Measurements from ENCODE around the gene HECW1.
"Not testable (repeated sequence)": the region's sequence is repeated elsewhere in the genome, so short reads cannot be mapped to it uniquely, and the experiment has no call there.

Gene HECW1

DNA sequence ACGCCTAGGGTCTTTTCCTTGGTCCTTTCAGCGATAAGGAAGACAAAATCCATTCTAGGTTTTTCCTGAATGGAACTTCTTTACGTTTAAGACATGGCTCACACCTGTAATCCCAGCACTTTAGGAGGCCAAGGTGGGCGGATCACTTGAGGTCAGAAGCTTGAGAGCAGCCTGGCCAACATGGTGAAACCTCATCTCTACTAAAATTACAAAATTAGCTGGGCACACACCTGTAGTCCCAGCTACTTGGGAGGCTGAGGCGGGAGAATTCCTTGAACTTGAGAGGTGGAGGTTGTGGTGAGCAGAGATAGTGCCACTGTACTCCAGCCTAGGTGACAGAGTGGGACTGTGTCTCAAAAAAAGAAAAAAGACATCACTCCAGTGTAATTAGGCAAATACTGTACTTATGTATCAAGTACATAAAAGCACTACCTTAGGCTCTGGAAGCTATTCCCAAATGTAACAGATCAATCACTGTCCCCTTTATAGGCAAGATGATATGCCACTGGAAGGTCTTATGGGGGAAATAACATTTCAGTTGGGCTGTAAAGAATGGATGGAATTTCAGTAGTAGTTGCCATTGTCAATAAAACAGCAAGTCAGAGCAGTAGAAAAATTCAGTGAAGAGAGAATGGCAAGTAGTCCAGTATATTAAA lies 476.2 kb downstream of the HECW1 start:
- no peak for DNase-seq

DNA sequence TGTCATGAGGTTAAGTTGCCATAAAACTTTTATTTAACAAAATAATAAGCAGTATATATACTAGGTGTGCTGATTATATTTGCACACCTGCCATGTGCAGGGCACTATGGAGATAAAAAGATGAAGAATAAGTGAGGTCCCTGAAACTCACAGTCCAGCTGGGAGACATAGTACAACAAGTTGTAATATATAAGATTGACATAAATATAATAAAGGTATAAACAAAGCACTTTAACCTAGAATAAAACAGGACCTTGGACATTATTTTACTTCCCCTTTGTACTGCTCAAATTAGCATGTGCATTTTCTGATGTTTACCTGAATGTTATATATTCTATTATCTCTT lies 476.7 kb downstream of the HECW1 start:
- no peak for DNase-seq

DNA sequence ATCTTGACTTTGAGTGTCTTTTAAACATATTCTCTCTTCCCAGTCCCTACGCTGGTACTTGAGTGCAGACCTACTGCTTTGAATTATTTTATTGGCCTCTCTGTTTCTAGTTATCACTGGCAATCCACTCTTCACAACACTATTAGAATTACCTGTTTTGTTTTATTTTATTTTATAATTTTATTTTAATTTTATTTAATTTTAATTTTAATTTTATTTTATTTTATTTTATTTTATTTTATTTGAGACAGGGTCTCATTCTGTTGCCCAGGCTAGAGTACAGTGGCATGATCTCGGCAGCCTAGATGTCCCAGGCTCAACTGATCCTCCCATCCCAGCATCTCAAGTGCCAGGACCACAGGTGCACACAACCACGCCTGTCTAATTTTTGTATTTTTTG lies 477.3 kb downstream of the HECW1 start:
- no peak for DNase-seq

DNA sequence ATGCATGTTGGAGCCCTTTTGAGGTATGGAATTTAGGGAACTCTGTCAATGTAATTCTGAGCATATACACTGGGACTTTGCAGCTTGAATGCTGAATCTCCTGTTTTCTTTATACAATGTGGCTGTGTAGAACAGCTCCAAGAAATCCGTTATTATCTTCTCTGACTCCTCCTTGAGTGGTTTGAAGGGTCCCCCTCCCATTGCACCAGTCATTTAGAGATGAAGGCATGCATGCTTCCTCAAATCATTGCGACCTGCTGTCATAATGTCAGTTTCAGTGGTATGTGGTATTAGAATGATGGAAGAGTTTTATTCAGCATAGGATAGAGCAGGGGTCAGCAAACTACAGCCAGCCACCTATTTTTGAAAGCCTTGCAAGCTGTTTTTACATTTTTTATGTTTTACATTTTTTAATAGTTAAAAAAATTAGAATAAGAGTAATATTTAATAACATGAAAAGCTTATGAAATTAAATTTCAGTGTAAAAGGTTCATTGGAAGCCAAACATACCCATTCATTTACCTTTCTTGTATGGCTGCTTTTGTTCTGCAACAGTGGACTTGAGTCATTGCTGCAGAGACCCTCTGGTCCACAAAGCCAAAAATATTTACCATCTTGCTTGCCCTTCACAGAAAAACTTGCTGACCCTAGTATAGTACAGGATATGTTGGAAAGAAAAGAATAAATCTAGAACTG lies 478.6 kb downstream of the HECW1 start:
- DNase-seq, result no peak

DNA sequence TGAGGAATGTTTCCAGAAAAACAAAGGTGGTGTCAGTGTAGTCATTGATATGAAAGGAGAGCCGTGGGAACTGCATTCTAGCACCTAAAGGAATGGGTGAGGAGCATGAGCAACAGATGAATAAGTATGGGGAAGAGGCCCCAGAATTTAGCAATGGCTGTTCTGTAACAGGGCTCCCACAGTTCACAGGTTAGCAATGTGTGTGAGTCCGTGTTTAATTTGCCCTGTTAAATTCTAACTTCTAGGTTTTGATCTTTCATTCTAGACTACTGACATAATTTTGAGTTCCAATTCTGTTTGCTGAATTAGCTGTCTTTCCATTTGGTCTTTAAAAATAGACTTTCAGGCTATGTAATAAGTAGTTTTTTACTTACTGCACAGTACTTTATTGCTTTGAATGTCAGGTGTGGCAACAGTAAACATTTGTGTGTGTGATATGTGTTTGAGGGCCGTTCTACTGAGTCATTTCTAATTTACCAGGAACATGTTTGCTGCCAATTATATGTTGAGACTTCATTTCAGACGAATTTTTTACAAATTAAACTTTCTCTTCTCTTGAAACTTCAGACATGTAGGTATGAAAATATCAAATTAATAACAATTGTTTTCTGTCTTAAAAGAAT lies 479.2 kb downstream of the HECW1 start:
- no peak for DNase-seq

DNA sequence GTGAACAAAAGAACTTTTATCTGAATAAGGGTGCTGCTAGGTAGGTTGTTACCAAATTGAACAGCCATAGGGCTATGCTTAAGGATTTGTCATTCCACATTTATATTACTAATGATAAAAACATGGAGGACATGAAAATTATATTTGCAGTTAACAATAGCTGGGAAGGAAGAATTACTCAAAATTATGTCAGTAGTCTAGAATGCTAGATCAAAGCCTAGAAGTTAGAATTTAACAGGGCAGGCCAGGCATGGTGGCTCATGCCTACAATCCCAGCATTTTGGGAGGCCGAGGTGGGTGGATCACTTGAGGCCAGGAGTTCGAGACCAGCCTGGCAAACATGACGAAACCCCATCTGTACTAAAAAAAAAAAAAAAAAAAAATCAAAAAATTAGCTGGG lies 479.9 kb downstream of the HECW1 start:
- DNase-seq, result no peak

DNA sequence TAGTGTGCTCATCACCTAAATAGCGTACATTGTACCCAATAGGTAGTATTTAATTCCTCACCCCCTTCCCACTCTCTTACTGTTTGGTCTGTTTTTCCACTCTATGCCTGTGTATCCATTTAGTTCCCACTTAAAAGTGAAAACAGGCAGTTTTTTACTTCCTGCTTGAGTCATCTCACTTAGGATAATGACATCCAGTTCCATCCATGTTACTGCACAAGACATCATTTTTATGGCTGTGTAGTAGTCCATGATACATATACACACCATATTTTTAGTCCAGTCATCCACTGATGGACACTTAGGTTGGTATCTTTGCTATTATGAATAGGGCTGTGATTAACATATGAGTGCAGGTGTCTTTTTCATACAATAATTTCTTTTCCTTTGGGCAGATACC lies 480.6 kb downstream of the HECW1 start:
- no peak for DNase-seq

DNA sequence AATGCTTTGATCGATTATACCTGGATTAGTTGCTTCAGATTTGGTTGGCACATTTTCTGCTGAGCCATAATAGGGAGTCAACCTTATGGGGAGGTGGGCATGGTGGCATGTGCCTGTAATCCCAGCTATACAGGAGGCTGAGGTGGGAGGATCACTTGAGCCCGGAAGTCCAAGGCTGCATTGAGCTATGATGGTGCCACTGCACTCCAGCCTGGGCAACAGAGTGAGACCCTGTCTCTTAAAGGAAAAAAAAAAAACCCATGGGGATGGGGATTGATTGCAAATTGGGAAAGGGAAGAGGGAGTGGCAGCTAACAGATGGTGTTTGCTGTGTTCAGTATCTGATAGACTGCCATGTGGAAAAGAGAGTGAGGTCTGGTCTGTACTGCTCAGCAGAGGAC lies 481.6 kb downstream of the HECW1 start:
- DNase-seq, result no peak

DNA sequence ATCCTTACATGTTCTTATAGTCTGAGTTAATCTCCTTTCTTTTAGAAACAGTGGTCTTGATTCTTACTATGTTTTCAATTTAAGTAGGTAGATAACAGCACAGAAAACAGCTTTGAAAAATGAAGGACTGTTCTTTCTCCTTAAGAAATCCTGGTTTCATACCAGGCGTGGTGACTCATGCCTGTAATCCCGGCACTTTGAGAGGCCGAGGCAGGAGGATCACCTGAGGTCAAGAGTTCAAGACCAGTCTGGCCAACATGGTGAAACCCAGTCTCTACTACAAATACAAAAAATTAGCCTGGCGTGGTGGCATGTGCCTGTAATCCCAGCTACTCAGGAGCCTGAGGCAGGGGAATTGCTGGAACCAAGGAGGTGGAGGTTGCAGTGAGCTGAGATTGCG lies 484.0 kb downstream of the HECW1 start:
- DNase-seq, result not testable (repeated sequence)

DNA sequence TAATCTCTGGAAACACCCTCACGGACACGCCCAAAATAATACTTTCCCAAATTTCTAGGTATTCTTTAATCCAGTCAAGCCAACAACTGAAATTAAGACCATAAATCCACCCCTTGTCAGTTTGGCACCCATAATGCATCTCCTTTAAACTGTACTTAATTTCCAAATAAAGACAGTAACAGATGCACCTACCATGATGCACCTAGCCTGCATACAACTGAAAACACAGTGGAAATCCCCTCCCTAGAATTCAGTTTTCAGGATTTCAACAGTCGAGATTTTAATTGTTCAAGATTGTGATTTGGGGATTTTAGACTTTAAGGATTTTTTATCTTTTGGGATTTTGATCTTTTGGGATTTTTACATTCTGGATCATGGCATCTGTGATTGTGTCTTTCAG lies 487.6 kb downstream of the HECW1 start:
- no peak for DNase-seq

DNA sequence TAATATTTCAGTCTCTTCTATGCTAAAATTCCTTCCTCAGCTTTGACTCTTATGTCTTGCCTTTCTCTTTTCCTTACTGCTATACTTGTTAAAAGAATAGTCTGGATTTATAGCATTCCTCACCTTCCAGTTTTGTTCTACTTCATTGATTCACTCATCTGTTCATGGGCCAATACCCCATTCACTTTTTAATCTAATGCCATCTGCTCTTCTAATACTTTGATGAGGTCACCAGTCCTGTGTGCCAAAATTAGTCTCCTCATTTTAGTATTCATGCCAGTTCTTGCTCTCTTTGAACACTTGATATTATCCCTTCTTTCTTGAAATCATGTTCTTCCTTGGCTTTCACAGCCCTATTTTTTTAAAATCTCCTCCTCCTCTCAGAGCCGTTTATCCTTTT lies 489.8 kb downstream of the HECW1 start:
- DNase-seq, result no peak

DNA sequence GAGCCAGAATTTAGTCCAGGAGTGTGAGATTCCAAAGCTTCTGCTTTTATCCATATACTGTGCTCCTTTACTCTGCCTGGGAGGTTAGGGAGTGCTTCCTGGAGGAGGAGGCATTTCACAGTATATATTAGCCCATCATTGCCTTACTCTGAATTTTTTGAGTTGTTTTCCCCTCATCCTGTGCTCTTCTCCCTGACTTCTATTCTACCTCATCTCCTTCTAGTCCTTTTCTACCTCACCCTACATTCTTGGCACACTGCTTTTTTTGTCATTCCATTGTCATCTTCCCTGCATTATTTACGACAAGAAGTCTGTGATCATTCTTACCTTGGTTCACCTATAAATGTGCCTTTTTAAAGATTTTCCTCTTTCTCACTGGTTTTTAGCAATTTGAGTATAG lies 491.8 kb downstream of the HECW1 start:
- no peak for DNase-seq

DNA sequence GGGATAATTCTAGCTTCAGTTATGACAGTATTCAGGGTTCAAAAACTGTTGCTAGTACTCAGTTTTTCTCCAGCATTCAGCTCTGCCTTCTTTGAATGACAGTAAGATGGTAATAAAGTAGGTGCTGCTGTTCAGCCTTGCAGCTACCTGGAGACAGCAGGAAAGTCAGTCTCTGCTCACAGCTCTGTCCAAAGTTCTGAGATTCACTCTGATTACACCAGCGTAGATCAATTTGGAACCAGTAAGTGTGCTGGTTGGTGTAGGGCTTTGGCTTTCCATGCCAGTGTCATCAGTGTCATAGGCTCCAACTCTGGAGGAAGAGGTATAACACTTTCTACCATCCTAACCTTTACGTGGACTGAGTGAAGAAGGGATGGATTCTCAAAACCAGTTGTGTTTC lies 496.6 kb downstream of the HECW1 start:
- no peak for DNase-seq

DNA sequence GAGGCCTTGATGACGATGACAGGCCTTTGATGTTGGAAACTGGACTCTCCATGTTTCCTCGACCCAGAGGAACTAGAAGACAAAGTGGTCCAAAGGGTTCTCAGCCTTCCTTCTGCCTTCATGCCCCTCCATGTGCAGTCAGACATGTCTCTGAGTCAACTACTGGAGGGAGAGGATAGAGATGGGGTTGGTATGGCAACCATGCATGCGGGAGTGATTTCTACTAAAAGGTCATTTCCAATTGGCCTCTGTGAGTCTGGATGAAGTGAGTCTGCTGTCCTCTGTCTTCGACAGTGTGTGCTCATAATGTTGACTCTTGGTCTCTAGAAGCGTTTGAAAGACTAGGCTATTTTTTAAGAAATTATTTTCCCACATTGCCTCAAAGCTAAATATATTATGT lies 499.7 kb downstream of the HECW1 start:
- DNase-seq, result no peak

DNA sequence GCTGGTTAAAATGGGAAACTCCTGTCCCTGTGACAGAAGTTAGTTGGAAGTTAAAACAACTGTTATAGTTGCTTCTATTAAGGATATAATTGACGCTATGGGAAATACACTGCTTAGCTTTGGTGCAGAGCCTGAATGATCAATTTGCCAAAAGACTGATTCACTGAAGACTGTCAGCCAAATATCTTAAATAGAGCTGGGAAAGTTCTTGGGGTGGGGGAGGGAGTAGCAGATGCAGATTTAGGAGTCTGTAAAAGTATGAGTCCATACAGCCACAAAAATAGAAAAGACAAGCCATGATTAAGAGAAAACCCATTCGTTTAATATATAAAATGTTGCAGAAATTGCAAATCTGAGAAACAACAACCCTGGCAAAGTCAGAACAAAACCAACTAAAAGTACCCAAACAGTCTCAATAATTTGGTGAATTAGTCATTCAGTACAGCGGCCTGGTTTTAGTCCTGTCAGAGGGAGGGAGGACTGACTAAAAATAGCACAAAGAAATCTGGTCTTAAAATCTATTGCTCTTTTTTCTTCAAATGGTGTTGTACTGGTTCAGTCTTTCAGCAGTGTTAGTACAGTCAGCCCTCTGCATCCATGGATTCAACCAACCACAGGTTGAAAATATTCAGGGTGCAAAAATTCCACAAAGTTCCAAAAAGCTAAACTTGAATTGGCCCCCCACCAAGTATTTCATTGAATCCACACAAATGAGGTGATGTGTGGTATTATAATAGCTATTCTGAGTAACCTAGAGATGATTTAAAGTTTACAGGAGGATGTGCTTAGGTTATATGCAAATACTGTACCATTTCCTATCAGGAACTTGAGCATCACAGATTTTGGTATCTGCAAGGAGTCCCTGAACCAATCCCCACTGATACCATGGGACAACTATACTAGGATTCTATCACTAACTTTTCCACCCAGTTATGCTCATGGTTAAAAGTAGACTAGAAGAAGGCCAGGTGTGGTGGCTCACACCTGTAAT lies 500.4 kb downstream of the HECW1 start:
- no peak for DNase-seq

Data from retina (tissue), 1 donor.